Stimulated activated naive CD8-positive, alpha-beta T cell treated with anti-CD3 and anti-CD28 coated beads, Interleukin-15, amount 100 ng/mL, for 72 hours (primary cell): ENCODE results near the gene ZNF469.

Experiments used
- ATAC-seq: fragments of 150-1000 bp; cut with Tn5 transposase; 2 replicates; pipeline ENCODE4 v1.10.0; 2021; ENCODE audit warnings: mild to moderate bottlenecking, moderate library complexity
- DNase-seq, 2 donors: peaks; one replicate each; pipeline ENCODE4 v3.0.0; 2021 to 2022
- H3K27ac Mint-ChIP-seq, 2 donors: one replicate each; pipeline ENCODE4 v1.8.0; 2022; ENCODE audit warnings: mild to moderate bottlenecking in 2 of 2, mixed read lengths in 2 of 2, moderate library complexity in 2 of 2
- H3K27me3 Mint-ChIP-seq: one replicate; pipeline ENCODE4 v1.8.0; 2022; ENCODE audit warnings: mixed read lengths
- H3K4me1 Mint-ChIP-seq: one replicate; pipeline ENCODE4 v1.8.0; 2022; ENCODE audit warnings: mild to moderate bottlenecking, mixed read lengths
- H3K4me3 Mint-ChIP-seq, 2 donors: one replicate each; pipeline ENCODE4 v1.8.0; 2022; ENCODE audit warnings: mild to moderate bottlenecking in 2 of 2, mixed read lengths in 2 of 2, moderate library complexity in 1 of 2
- H3K9me3 Mint-ChIP-seq, 2 donors: one replicate each; pipeline ENCODE4 v1.8.0; 2022; ENCODE audit warnings: mixed read lengths in 2 of 2

Gene ZNF469

GRCh38 chr16:88382491-88383400 lies at the start of gene ZNF469:
TSS of gene ZNF469 (plus strand) at chr16:88382959. CDS start at chr16:88427471, 44,512 bp downstream.
- DNase-seq (no peak), ATAC-seq (peak; percentile 41)
- peaks cover 4% of the 10 kb centered on the region for H3K4me1 Mint-ChIP-seq
- H3K27ac Mint-ChIP-seq = peak within 1 kb of the TSS in 1 of 2 donors; percentile 88
- no peaks in the 10 kb centered on the region for H3K9me3 Mint-ChIP-seq
- H3K27me3 Mint-ChIP-seq = peaks cover 31% of the 10 kb centered on the region
- peak within 1 kb of the TSS; percentile 27 to 46 for H3K4me3 Mint-ChIP-seq

GRCh38 chr16:88333848-88334777 lies 48.6 kb upstream of the ZNF469 start:
- Mint-ChIP-seq H3K27me3 (peaks cover 23% of the 10 kb centered on the region), H3K4me3 (no peak overlapping the region), H3K27ac (no peak overlapping the region), H3K4me1 (no peaks in the 10 kb centered on the region), H3K9me3 (peaks cover 4 to 13% of the 10 kb centered on the region in 2 donors)
- ATAC-seq (no peak), DNase-seq (no peak)

GRCh38 chr16:88334778-88335720 lies 47.7 kb upstream of the ZNF469 start:
- H3K27me3 Mint-ChIP-seq = peaks cover 23% of the 10 kb centered on the region
- H3K4me1 Mint-ChIP-seq = no peaks in the 10 kb centered on the region
- ATAC-seq = no peak
- H3K4me3 Mint-ChIP-seq = no peak overlapping the region
- H3K9me3 Mint-ChIP-seq = peaks cover 4 to 13% of the 10 kb centered on the region in 2 donors
- no peak overlapping the region for H3K27ac Mint-ChIP-seq
- DNase-seq = no peak

- DNase-seq = no peak
- ATAC-seq = no peak
- H3K27me3 Mint-ChIP-seq = peaks cover 23% of the 10 kb centered on the region
- H3K9me3 Mint-ChIP-seq = peaks cover 4 to 13% of the 10 kb centered on the region in 2 donors
- no peaks in the 10 kb centered on the region for H3K4me1 Mint-ChIP-seq
- H3K4me3 Mint-ChIP-seq = no peak overlapping the region
- H3K27ac Mint-ChIP-seq = no peak overlapping the region
These were observed 45.7 kb upstream of the ZNF469 start for GRCh38 chr16:88337021-88337420.

GRCh38 chr16:88337538-88337937 lies 45.2 kb upstream of the ZNF469 start:
- Mint-ChIP-seq H3K9me3 (peaks cover 4 to 13% of the 10 kb centered on the region in 2 donors), H3K27ac (no peak overlapping the region), H3K4me1 (no peaks in the 10 kb centered on the region), H3K4me3 (no peak overlapping the region), H3K27me3 (peaks cover 23% of the 10 kb centered on the region)
- DNase-seq = no peak
- no peak for ATAC-seq

- no peak overlapping the region for H3K4me3 Mint-ChIP-seq
- no peak for ATAC-seq
- no peak overlapping the region for H3K27ac Mint-ChIP-seq
- H3K27me3 Mint-ChIP-seq = peaks cover 23% of the 10 kb centered on the region
- DNase-seq = no peak
- no peaks in the 10 kb centered on the region for H3K4me1 Mint-ChIP-seq
- peaks cover 4 to 13% of the 10 kb centered on the region in 2 donors for H3K9me3 Mint-ChIP-seq
These were observed 44.6 kb upstream of the ZNF469 start for GRCh38 chr16:88338111-88338510.

GRCh38 chr16:88338896-88339295 lies 43.9 kb upstream of the ZNF469 start:
- peaks cover 4 to 13% of the 10 kb centered on the region in 2 donors for H3K9me3 Mint-ChIP-seq
- peaks cover 18% of the 10 kb centered on the region for H3K27me3 Mint-ChIP-seq
- H3K27ac Mint-ChIP-seq = no peak overlapping the region
- ATAC-seq (no peak), DNase-seq (no peak)
- H3K4me1 Mint-ChIP-seq = no peaks in the 10 kb centered on the region
- no peak overlapping the region for H3K4me3 Mint-ChIP-seq

GRCh38 chr16:88339930-88340754 lies 42.6 kb upstream of the ZNF469 start:
- ATAC-seq = no peak
- H3K9me3 Mint-ChIP-seq = peaks cover 4 to 13% of the 10 kb centered on the region in 2 donors
- H3K4me3 Mint-ChIP-seq = no peak overlapping the region
- peak overlapping the region in 1 of 2 donors; percentile 71 for H3K27ac Mint-ChIP-seq
- peaks cover 8% of the 10 kb centered on the region for H3K27me3 Mint-ChIP-seq
- H3K4me1 Mint-ChIP-seq = no peaks in the 10 kb centered on the region
- no peak for DNase-seq

GRCh38 chr16:88340755-88341150 lies 42.0 kb upstream of the ZNF469 start:
- no peaks in the 10 kb centered on the region for H3K4me1 Mint-ChIP-seq
- H3K4me3 Mint-ChIP-seq = no peak overlapping the region
- DNase-seq (no peak), ATAC-seq (no peak)
- no peak overlapping the region for H3K27ac Mint-ChIP-seq
- H3K9me3 Mint-ChIP-seq = peaks cover 4 to 13% of the 10 kb centered on the region in 2 donors
- H3K27me3 Mint-ChIP-seq = peaks cover 8% of the 10 kb centered on the region

- ATAC-seq (no peak), DNase-seq (no peak)
- H3K9me3 Mint-ChIP-seq = peaks cover 0 to 3% of the 10 kb centered on the region in 2 donors
- H3K4me3 Mint-ChIP-seq = no peak overlapping the region
- H3K27ac Mint-ChIP-seq = no peak overlapping the region
- H3K4me1 Mint-ChIP-seq = no peaks in the 10 kb centered on the region
- peaks cover 8% of the 10 kb centered on the region for H3K27me3 Mint-ChIP-seq
These were observed 41.0 kb upstream of the ZNF469 start for GRCh38 chr16:88341551-88342290.

GRCh38 chr16:88342491-88342890 lies 40.3 kb upstream of the ZNF469 start:
- no peak for ATAC-seq
- H3K27me3 Mint-ChIP-seq = peaks cover 8% of the 10 kb centered on the region
- H3K4me1 Mint-ChIP-seq = peaks cover under 1% of the 10 kb centered on the region
- no peak overlapping the region for H3K4me3 Mint-ChIP-seq
- H3K9me3 Mint-ChIP-seq = no peaks in the 10 kb centered on the region
- H3K27ac Mint-ChIP-seq = no peak overlapping the region
- no peak for DNase-seq

- H3K27ac Mint-ChIP-seq = no peak overlapping the region
- DNase-seq = no peak
- H3K27me3 Mint-ChIP-seq = peaks cover 3% of the 10 kb centered on the region
- H3K4me1 Mint-ChIP-seq = peaks cover 9% of the 10 kb centered on the region
- H3K9me3 Mint-ChIP-seq = no peaks in the 10 kb centered on the region
- ATAC-seq = no peak
- H3K4me3 Mint-ChIP-seq = no peak overlapping the region
These were observed 39.4 kb upstream of the ZNF469 start for GRCh38 chr16:88343271-88343791.

GRCh38 chr16:88344411-88345030 lies 38.2 kb upstream of the ZNF469 start:
- Mint-ChIP-seq H3K4me1 (peaks cover 11% of the 10 kb centered on the region), H3K27me3 (no peaks in the 10 kb centered on the region), H3K9me3 (no peaks in the 10 kb centered on the region), H3K4me3 (no peak overlapping the region), H3K27ac (no peak overlapping the region)
- no peak for DNase-seq
- ATAC-seq = no peak
